Measurements from ENCODE around the gene LTA.

- TF ChIP-seq, protein P1, sequence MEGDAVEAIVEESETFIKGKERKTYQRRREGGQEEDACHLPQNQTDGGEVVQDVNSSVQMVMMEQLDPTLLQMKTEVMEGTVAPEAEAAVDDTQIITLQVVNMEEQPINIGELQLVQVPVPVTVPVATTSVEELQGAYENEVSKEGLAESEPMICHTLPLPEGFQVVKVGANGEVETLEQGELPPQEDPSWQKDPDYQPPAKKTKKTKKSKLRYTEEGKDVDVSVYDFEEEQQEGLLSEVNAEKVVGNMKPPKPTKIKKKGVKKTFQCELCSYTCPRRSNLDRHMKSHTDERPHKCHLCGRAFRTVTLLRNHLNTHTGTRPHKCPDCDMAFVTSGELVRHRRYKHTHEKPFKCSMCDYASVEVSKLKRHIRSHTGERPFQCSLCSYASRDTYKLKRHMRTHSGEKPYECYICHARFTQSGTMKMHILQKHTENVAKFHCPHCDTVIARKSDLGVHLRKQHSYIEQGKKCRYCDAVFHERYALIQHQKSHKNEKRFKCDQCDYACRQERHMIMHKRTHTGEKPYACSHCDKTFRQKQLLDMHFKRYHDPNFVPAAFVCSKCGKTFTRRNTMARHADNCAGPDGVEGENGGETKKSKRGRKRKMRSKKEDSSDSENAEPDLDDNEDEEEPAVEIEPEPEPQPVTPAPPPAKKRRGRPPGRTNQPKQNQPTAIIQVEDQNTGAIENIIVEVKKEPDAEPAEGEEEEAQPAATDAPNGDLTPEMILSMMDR (IDR thresholded peaks at IDR 0.05): no peak
- no peak for TF ChIP-seq POLR2A (IDR thresholded peaks at IDR 0.05)
Measured at GRCh38 chr6:31545291-31545690, 26.8 kb upstream of the LTA start.
